HL-60 (cell line): ENCODE measurements around the gene FOXP1.

ENCODE experiments used
- DNase-seq, 2 experiments: peaks; one replicate each; pipeline ENCODE4 v3.0.0-alpha.2; 2010 to 2020; ENCODE audit warnings: low read depth in 1 of 2, low spot score in 1 of 2
- H3K27ac ChIP-seq: fragments of 250-450 bp; sonication (Bioruptor Pico); replicated peaks from 2 replicates; pipeline ENCODE4 v1.5.1; 2020; ENCODE audit warnings: mild to moderate bottlenecking, moderate library complexity
- H3K27me3 ChIP-seq: fragments of 250-450 bp; sonication (Bioruptor Pico); 2 replicates; pipeline ENCODE4 v1.5.1; 2021; ENCODE audit warnings: mild to moderate bottlenecking, moderate library complexity; ENCODE audit not compliant: insufficient read depth, poor library complexity, severe bottlenecking
- H3K4me3 ChIP-seq: replicated peaks from 2 replicates; pipeline ENCODE4 v1.5.1; 2011; ENCODE audit warnings: mild to moderate bottlenecking, control low read depth, low read length; ENCODE audit not compliant: insufficient read depth
- GABPA ChIP-seq: IDR thresholded peaks from 2 replicates; pipeline ENCODE4 v1.6.1; 2012; ENCODE audit warnings: low read depth
- POLR2AphosphoS5 ChIP-seq: IDR thresholded peaks from 2 replicates; pipeline ENCODE4 v1.6.1; 2012; ENCODE audit warnings: low read depth
- SPI1 ChIP-seq: IDR thresholded peaks from 2 replicates; pipeline ENCODE4 v1.6.1; 2012; ENCODE audit warnings: low read depth, mild to moderate bottlenecking, borderline replicate concordance
- TF ChIP-seq, protein P1 (sequence below): IDR thresholded peaks from one replicate; pipeline ENCODE4 v1.5.1; 2011; ENCODE audit warnings: low read length, control low read depth, inconsistent platforms; ENCODE audit not compliant: insufficient read depth
- TF ChIP-seq, protein P2 (sequence below): IDR thresholded peaks from 2 replicates; pipeline ENCODE4 v1.6.1; 2012; ENCODE audit warnings: low read depth; ENCODE audit not compliant: insufficient replicate concordance

FOXP1 gene

DNA sequence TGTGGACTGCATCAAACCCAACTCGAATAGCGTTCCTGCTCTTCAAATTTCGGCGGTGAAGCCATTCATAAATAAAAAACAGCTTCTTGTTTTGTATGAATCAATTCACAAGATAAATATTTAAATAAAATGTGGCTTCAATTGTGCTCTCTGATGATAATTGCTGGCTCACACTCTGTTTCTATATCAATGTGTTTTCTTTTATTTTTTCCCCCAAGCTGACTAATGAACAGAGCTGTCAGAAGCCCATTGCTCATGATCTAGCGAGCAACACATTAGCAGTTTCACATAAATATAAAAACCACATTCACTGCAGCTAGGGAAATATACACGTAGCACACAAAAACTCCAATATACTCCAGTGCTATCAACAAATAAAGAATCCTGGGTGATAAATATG, 45.0 kb upstream of the FOXP1 start:
- Histone ChIP-seq H3K4me3 (no peak overlapping the region), H3K27ac (no peak overlapping the region), H3K27me3 (no peaks in the 10 kb centered on the region)
- TF ChIP-seq, protein P1, sequence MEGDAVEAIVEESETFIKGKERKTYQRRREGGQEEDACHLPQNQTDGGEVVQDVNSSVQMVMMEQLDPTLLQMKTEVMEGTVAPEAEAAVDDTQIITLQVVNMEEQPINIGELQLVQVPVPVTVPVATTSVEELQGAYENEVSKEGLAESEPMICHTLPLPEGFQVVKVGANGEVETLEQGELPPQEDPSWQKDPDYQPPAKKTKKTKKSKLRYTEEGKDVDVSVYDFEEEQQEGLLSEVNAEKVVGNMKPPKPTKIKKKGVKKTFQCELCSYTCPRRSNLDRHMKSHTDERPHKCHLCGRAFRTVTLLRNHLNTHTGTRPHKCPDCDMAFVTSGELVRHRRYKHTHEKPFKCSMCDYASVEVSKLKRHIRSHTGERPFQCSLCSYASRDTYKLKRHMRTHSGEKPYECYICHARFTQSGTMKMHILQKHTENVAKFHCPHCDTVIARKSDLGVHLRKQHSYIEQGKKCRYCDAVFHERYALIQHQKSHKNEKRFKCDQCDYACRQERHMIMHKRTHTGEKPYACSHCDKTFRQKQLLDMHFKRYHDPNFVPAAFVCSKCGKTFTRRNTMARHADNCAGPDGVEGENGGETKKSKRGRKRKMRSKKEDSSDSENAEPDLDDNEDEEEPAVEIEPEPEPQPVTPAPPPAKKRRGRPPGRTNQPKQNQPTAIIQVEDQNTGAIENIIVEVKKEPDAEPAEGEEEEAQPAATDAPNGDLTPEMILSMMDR: no peak
- no peak for TF ChIP-seq POLR2AphosphoS5
- no peak for TF ChIP-seq SPI1
- TF ChIP-seq, protein P2, sequence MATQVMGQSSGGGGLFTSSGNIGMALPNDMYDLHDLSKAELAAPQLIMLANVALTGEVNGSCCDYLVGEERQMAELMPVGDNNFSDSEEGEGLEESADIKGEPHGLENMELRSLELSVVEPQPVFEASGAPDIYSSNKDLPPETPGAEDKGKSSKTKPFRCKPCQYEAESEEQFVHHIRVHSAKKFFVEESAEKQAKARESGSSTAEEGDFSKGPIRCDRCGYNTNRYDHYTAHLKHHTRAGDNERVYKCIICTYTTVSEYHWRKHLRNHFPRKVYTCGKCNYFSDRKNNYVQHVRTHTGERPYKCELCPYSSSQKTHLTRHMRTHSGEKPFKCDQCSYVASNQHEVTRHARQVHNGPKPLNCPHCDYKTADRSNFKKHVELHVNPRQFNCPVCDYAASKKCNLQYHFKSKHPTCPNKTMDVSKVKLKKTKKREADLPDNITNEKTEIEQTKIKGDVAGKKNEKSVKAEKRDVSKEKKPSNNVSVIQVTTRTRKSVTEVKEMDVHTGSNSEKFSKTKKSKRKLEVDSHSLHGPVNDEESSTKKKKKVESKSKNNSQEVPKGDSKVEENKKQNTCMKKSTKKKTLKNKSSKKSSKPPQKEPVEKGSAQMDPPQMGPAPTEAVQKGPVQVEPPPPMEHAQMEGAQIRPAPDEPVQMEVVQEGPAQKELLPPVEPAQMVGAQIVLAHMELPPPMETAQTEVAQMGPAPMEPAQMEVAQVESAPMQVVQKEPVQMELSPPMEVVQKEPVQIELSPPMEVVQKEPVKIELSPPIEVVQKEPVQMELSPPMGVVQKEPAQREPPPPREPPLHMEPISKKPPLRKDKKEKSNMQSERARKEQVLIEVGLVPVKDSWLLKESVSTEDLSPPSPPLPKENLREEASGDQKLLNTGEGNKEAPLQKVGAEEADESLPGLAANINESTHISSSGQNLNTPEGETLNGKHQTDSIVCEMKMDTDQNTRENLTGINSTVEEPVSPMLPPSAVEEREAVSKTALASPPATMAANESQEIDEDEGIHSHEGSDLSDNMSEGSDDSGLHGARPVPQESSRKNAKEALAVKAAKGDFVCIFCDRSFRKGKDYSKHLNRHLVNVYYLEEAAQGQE: no peak
- no peak for TF ChIP-seq GABPA
- no peak for DNase-seq

DNA sequence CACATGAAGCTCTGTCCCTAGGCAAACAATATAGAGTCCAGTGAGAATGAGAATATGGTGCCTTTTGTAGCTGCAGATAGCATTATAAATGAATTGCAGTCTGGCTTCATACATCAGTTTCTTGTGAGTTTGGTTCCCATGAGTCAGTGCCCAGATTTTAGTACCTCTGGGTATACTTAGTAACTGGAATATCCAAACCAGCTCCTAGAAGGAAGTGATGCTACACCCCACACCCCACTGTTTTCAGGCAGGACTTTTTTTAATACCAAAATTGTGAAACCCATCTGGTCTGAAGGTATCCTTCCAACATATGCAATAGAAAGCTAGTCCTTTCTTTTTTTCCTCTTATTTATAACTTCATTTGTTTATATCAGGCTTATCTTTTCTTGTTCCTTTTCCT, 42.1 kb upstream of the FOXP1 start:
- no peak for DNase-seq
- TF ChIP-seq, protein P2: no peak
- TF ChIP-seq SPI1 (no peak), GABPA (no peak), POLR2AphosphoS5 (no peak)
- TF ChIP-seq, protein P1: no peak
- Histone ChIP-seq H3K27ac (no peak overlapping the region), H3K27me3 (no peaks in the 10 kb centered on the region), H3K4me3 (no peak overlapping the region)

DNA sequence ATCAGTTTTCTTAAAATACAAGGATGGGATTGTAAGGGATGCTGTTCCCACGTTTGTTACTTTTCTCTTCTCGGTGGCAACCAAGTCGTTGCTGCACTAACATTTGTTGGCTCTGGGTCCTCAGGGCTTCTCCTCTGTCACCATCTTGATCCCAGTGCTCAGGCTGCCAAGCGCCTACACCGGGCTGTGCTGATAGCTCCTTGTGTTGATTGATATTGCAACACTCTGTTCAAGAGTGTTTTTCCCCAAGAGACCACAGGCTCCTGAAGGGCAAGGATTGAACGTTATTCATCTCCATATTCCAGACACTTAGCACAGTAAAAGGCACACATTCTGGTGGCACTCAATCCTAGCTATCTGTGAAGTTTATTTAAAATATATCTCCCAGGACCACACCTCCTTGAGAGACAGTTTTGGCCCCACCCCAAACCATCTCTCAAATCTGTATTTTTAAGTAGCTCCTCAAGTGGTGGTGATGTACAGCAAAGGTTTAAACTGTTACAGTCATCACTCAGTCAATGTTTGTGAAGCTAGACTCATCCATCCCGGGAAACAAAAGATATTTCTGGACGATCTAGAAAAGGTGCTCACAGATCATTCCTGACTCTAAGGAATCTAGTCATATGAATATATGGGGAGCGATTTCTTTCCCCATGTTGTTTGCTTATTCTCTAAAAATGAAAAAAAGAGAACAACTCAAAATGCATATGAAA, 38.5 kb upstream of the FOXP1 start:
- DNase-seq: no peak
- no peak overlapping the region for H3K27ac ChIP-seq
- TF ChIP-seq SPI1 (no peak), GABPA (no peak), POLR2AphosphoS5 (no peak)
- TF ChIP-seq, protein P2: no peak
- TF ChIP-seq, protein P1: no peak
- H3K4me3 ChIP-seq: no peak overlapping the region
- H3K27me3 ChIP-seq: no peaks in the 10 kb centered on the region
